PC-3 (cell line): ENCODE measurements around the gene PDGFC.

ENCODE experiments used
- EZH2 ChIP-seq: fragments of 300-600 bp; sonication (generic); IDR thresholded peaks from one replicate; pipeline ENCODE4 v1.6.1; 2017; ENCODE audit warnings: antibody characterized with exemption, mild to moderate bottlenecking, low read length; ENCODE audit not compliant: unreplicated experiment
- EZH2phosphoT487 ChIP-seq: fragments of 300-600 bp; sonication (generic); IDR thresholded peaks from 2 replicates; pipeline ENCODE4 v1.6.1; 2018; ENCODE audit warnings: mild to moderate bottlenecking, antibody characterized with exemption, low read length, borderline replicate concordance
- TF ChIP-seq, protein P1 (sequence below): fragments of 300-600 bp; sonication (generic); conservative IDR thresholded peaks from 2 replicates; pipeline ENCODE4 v1.5.1; 2017; ENCODE audit warnings: antibody characterized with exemption, low read depth, mild to moderate bottlenecking, low read length

DNA sequence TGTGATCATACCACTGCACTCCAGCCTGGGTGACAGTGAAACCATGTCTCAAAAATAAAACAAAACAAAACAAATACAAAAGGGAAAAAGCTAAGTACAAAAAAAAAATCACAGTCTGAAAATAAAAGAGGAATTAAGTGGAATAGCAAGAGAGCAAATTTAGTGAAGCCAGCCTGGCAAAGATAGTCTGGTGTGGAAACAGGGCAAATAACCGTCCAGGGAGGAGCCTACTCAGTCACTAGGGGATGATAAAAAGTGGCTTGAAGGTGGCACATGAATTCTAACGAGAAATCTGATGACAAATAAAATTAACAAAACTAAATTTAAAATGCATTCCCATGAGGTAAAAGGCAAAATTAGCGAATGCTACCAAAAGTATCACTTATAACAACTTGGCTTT is 8.2 kb downstream of the PDGFC start:
- TF ChIP-seq, protein P1, sequence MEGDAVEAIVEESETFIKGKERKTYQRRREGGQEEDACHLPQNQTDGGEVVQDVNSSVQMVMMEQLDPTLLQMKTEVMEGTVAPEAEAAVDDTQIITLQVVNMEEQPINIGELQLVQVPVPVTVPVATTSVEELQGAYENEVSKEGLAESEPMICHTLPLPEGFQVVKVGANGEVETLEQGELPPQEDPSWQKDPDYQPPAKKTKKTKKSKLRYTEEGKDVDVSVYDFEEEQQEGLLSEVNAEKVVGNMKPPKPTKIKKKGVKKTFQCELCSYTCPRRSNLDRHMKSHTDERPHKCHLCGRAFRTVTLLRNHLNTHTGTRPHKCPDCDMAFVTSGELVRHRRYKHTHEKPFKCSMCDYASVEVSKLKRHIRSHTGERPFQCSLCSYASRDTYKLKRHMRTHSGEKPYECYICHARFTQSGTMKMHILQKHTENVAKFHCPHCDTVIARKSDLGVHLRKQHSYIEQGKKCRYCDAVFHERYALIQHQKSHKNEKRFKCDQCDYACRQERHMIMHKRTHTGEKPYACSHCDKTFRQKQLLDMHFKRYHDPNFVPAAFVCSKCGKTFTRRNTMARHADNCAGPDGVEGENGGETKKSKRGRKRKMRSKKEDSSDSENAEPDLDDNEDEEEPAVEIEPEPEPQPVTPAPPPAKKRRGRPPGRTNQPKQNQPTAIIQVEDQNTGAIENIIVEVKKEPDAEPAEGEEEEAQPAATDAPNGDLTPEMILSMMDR, result no peak
- TF ChIP-seq EZH2 (no peak), EZH2phosphoT487 (no peak)
